ENCODE results near the gene ANKDD1B.
"Not testable (repeated sequence)": the region's sequence is repeated elsewhere in the genome, so short reads cannot be mapped to it uniquely, and the experiment has no call there.

Gene ANKDD1B

GRCh38 chr5:75662061-75662460 lies 50.8 kb downstream of the ANKDD1B start:
- no peak for DNase-seq (ENCODE audit: low read depth)

- no peak for DNase-seq (ENCODE audit: low read depth)
Measured at GRCh38 chr5:75663579-75664284, 52.5 kb downstream of the ANKDD1B start.

GRCh38 chr5:75664979-75665378 lies 53.7 kb downstream of the ANKDD1B start:
- no peak for DNase-seq (ENCODE audit: low read depth)

GRCh38 chr5:75666801-75667200 lies 55.5 kb downstream of the ANKDD1B start:
- DNase-seq (ENCODE audit: low read depth), result no peak

GRCh38 chr5:75667586-75667985 lies 56.3 kb downstream of the ANKDD1B start:
- DNase-seq (ENCODE audit: low read depth), result no peak

- DNase-seq (ENCODE audit: low read depth), result no peak
Measured at GRCh38 chr5:75668445-75668844, 57.2 kb downstream of the ANKDD1B start.

GRCh38 chr5:75668977-75669689 lies 57.9 kb downstream of the ANKDD1B start:
- DNase-seq (ENCODE audit: low read depth), result no peak

GRCh38 chr5:75670577-75670976 lies 59.3 kb downstream of the ANKDD1B start:
- peak; percentile 15 for DNase-seq (ENCODE audit: low read depth)

- DNase-seq (ENCODE audit: low read depth), result peak; percentile 56
Measured at GRCh38 chr5:75671506-75671905, 60.3 kb downstream of the ANKDD1B start.

- DNase-seq (ENCODE audit: low read depth), result peak; percentile 38
Measured at GRCh38 chr5:75672616-75673015, 61.4 kb downstream of the ANKDD1B start.

GRCh38 chr5:75675783-75676182 lies 64.5 kb downstream of the ANKDD1B start:
- DNase-seq (ENCODE audit: low read depth), result no peak

GRCh38 chr5:75677607-75678006 lies 66.4 kb downstream of the ANKDD1B start:
- DNase-seq (ENCODE audit: low read depth), result no peak

- no peak for DNase-seq (ENCODE audit: low read depth)
Measured at GRCh38 chr5:75678155-75678554, 66.9 kb downstream of the ANKDD1B start.

GRCh38 chr5:75681125-75681830 lies 70.0 kb downstream of the ANKDD1B start:
- peak; percentile 22 for DNase-seq (ENCODE audit: low read depth)

GRCh38 chr5:75685141-75685540 lies 73.9 kb downstream of the ANKDD1B start:
- no peak for DNase-seq (ENCODE audit: low read depth)

- DNase-seq (ENCODE audit: low read depth), result no peak
Measured at GRCh38 chr5:75686480-75686879, 75.2 kb downstream of the ANKDD1B start.

GRCh38 chr5:75690669-75691068 lies 79.4 kb downstream of the ANKDD1B start:
- no peak for DNase-seq (ENCODE audit: low read depth)

GRCh38 chr5:75694781-75695180 lies 83.5 kb downstream of the ANKDD1B start:
- DNase-seq (ENCODE audit: low read depth), result no peak

- DNase-seq (ENCODE audit: low read depth), result not testable (repeated sequence)
Measured at GRCh38 chr5:75695472-75696351, 84.5 kb downstream of the ANKDD1B start.

GRCh38 chr5:75701856-75702255 lies 90.6 kb downstream of the ANKDD1B start:
- no peak for DNase-seq (ENCODE audit: low read depth)

GRCh38 chr5:75706016-75706415 lies 94.8 kb downstream of the ANKDD1B start:
- no peak for DNase-seq (ENCODE audit: low read depth)

GRCh38 chr5:75706775-75707174 lies 95.5 kb downstream of the ANKDD1B start:
- no peak for DNase-seq (ENCODE audit: low read depth)

All from fibroblast of gingiva (primary cell).